Stimulated activated CD8-positive, alpha-beta memory T cell treated with anti-CD3 and anti-CD28 coated beads, Interleukin-7, amount 100 ng/mL, for 1 hour (primary cell): ENCODE measurements around the gene TBCCD1.
A peak's percentile ranks its signal among the peaks of the same experiment; 100 is the strongest.
"Not testable (repeated sequence)": the region's sequence is repeated elsewhere in the genome, so short reads cannot be mapped to it uniquely, and the experiment has no call there.

ENCODE experiments used
- DNase-seq, 2 donors: peaks; one replicate each; pipeline ENCODE4 v3.0.0-alpha.2; 2020; ENCODE audit warnings: low read depth in 2 of 2

Gene TBCCD1

DNA sequence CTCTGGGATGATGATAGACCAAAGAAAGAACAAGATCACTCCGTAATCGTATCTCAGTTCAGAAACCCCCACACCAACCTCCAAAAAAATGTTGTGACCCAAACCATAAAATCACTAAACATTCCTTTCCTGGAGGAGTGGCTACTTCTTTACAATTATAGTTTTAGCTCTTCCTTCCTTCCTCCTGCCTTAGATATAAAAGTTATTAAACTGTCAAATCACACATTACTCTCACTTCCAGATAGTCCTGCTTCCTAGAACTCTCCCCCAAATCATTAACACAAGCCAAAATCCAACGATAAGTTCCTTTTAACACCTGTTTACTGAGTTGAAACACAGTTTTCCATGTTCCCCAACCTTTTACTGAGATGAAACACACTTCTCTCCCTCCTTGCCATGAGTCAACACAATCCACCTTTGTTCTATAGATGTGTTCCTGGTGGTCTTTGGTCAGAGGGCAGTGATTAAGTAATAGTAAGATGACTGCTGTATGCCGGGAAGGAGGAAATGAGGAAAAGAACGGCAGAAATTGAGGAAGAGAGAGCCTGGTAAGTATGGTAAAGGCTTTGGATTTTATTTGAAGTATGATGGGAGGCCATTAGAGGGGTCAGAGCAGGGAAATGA is 14.6 kb downstream of the TBCCD1 start:
- no peak for DNase-seq

GRCh38 chr3:186551387-186551786 is 15.8 kb downstream of the TBCCD1 start:
- no peak for DNase-seq

GRCh38 chr3:186549497-186549896 is 17.6 kb downstream of the TBCCD1 start:
- no peak for DNase-seq

GRCh38 chr3:186544281-186544680 is 22.9 kb downstream of the TBCCD1 start, which contains the start of gene CRYGS:
Gene CRYGS (minus strand): TSS chr3:186544380. CDS start chr3:186544326, 54 bp downstream.
- no peak for DNase-seq

- DNase-seq: no peak
These were observed 26.3 kb downstream of the TBCCD1 start for GRCh38 chr3:186540835-186541226.

DNA sequence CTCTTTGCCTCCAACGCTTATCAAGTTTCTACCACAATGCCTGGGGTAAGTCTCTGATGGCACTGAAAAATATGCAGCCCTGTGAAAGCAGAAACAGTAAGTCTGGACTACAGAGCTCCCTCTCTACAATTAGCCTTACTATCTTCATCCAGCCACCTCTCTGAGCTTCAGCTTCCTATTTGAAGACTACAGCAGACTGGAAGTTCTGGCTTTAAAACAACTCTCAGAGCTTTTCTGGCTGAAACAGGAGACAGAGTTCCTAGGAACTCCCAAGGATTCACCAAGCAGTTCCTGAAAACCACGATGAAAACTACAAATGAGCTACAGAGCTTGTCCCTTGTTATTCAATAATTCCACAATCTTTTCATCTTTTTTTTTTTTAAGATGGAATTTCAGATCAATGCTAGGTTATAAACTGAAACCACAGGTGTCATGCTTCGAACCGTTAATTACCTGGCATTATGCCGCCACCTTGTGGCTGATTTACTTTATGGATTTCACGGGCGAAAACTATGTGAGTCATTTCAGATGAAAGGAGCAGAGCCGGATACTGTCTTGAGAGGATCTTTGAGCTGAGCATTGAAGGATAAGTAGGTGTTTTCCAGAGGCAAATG is 26.8 kb downstream of the TBCCD1 start:
- peak; percentile 65 to 68 for DNase-seq

GRCh38 chr3:186538779-186539178 is 28.4 kb downstream of the TBCCD1 start:
- DNase-seq: no peak

DNA sequence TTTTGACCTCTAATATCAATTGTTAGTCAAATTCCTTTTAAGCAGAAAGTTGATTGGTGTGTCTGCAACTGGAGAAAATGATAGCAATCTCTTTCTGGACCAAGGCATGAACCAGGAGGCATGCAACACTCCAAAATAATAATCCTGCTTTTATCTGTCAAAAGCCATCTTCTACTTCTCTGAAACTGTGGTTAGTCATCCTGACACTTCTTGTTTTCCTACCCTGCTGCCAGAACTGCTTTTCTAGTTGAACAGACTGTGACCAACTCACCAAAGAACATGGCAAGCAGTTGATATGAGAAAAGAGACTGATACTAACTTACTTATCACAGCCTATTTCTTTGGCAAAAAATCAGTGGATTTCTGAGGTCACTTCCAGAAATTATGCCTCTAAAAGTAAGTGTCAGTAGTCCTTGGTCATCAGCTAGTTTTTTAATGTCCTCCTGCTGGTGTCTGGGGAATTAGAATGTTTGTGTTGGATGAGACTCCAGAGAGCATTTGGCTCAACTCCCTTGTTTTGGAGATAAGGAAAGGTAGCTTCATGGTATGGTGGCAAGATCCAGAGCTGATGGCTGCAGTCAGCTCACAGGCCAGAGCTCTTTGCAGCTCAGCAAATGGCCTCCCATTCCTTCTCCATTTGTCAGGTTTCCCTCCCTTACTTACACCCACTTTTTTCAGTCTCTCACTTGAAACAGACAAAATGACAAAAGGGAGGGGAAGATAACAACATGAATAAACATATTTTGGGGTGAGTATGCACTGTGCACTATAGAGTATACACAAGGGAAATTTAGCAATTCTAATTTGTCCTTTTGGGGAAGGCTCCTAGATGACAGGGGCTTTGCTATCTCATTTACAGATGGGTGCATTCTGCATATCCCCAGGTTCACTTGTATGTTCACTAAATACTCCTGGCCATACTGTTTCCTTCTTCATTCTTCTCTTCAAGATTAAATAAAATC is 30.0 kb downstream of the TBCCD1 start:
- no peak for DNase-seq

GRCh38 chr3:186534113-186534669 is 32.9 kb downstream of the TBCCD1 start:
- no peak for DNase-seq

GRCh38 chr3:186532598-186533072 is 34.5 kb downstream of the TBCCD1 start:
- DNase-seq: no peak

DNA sequence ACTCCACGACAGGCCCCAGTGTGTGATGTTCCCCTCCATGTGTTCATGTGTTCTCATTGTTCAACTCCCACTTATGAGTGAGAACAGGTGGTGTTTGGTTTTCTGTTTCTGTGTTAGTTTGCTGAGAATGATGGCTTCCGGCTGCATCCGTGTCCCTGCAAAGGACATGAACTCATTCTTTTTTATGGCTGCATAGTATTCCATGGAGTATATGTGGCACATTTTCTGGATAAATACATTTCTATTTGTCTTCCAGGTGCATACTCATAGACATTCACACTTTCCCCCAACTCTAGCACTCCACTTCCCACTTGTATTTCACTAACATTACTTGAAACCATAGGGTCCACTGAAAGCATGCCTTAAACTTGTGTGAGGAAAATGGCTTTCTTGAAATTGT is 35.4 kb downstream of the TBCCD1 start:
- not testable (repeated sequence) for DNase-seq

DNA sequence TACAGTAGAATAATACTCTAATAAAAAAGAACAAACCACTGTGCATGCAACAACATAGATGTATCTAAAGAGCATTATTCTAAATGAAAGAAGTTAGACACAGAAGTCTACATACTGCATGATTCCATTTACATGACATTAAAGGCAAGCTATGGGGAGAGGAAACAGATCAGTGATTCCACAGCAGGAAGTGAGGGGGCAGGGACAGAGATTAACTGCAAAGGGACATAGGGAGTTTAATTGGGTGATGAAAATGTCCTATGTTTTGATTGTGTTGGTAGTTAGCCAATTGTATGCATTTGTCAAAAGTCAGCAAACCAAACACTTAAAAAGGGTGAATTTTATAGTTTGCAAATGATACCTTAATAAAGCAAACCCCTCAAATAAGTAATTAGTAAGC is 36.7 kb downstream of the TBCCD1 start:
- no peak for DNase-seq

- DNase-seq: no peak
These were observed 37.7 kb downstream of the TBCCD1 start for GRCh38 chr3:186529201-186529999.

DNA sequence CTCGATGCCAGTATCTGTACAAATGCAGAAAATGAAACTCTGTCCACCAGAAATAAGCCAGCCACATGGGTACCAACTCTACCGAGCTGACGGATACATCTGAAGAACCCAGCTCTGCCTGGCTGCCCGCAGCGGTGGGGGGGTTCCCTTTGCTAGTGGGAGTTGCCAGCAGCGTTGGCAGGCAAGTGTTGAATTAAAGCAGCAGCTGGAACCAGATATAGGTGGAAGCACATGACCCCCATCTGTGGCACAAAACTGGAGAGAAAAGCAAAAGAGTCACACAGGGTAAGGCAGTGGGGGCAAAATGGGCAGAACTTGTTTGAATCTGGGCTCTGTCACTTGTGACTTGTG is 40.9 kb downstream of the TBCCD1 start:
- DNase-seq: no peak

- no peak for DNase-seq
These were observed 41.5 kb downstream of the TBCCD1 start for GRCh38 chr3:186525369-186526255.

DNA sequence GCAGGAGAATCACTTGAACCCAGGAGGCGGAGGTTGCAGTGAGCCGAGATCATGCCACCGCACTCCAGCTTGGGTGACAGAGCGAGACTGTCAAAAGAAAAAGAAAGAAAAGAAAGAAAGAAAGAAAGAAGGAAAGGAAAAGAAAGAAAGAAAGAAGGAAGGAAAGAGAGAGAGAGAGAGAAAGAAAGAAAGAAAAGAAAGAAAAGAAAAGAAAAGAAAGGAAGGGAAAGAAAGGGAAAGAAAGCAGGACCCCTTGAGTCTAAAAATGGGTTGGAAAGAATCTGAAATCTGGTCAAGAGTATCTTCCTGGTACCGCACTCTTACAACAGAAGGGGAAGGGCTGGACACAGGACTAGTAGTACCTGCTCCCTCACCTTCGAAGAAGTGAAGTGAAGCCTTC is 42.5 kb downstream of the TBCCD1 start:
- DNase-seq: no peak

GRCh38 chr3:186523434-186523833 is 43.7 kb downstream of the TBCCD1 start:
- DNase-seq: no peak

- no peak for DNase-seq
These were observed 44.1 kb downstream of the TBCCD1 start for GRCh38 chr3:186523022-186523421.

- DNase-seq: no peak
These were observed 45.9 kb downstream of the TBCCD1 start for GRCh38 chr3:186520957-186521842.
